Activated CD4-positive, alpha-beta T cell treated with anti-CD3 and anti-CD28 coated beads, Interleukin-2, amount 50 U/mL, for 16 hours (primary cell): ENCODE data around the gene MAP3K14.

Experiments
- DNase-seq: peaks from one replicate; pipeline ENCODE4 v3.0.0-alpha.2; 2020

MAP3K14 gene

GRCh38 chr17:45277216-45277849 lies 39.5 kb downstream of the MAP3K14 start:
- peak; percentile 91 for DNase-seq

GRCh38 chr17:45276031-45276430 lies 40.8 kb downstream of the MAP3K14 start:
- DNase-seq = no peak

DNA sequence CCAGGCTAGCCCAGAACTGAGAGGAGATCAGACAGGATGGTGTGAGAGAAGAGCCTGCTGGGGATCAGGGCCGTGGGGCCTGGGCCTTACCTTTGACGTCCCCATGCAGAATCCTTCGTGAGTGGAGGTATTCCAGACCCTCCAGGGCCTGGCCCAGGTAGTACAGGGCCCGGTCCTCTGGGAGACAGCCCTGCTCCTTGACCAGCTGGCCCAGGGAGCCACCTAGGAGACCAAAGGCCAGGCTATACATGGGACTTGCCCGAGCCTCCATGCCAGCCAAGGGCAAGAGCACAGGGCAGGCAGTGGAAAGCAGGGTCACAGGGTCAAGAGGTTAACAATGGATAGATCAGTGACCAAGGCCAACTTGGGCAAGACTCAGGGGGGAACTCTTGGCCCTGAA lies 42.8 kb downstream of the MAP3K14 start:
- DNase-seq = no peak

GRCh38 chr17:45273551-45273957 lies 43.3 kb downstream of the MAP3K14 start:
- no peak for DNase-seq

- DNase-seq = no peak
Observed at GRCh38 chr17:45271603-45272002, 45.2 kb downstream of the MAP3K14 start.

- DNase-seq = peak; percentile 39
Observed at GRCh38 chr17:45270828-45271418, 45.9 kb downstream of the MAP3K14 start.

GRCh38 chr17:45269912-45270311 lies 46.9 kb downstream of the MAP3K14 start:
- DNase-seq = no peak

GRCh38 chr17:45267436-45268055 lies 49.3 kb downstream of the MAP3K14 start:
- no peak for DNase-seq

- DNase-seq = no peak
Observed at GRCh38 chr17:45266372-45266926, 50.4 kb downstream of the MAP3K14 start.

- DNase-seq = no peak
Observed at GRCh38 chr17:45265821-45266220, 51.0 kb downstream of the MAP3K14 start.

DNA sequence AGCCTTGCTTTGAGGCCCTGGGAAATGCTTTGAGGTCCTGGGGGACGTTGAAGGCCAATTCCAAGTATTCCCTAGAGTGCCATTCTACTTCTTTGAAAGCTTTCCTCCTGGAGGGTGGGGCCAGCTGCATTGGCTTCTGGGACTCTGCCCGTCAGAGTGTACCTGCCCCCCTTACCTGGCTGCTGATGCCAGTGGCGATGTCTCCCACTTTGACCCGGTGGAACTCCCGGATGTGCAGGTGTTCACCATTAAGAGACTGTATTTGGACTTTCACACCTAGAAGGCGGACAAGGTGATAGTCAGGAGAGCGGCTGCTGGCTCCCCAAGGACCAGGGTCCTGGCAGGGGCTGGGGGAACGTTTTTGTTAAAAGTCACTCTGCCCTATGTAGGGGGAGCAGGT lies 51.8 kb downstream of the MAP3K14 start:
- DNase-seq = no peak

- DNase-seq = no peak
Observed at GRCh38 chr17:45264430-45264829, 52.4 kb downstream of the MAP3K14 start.

- DNase-seq = no peak
Observed at GRCh38 chr17:45263477-45263860, 53.4 kb downstream of the MAP3K14 start.

DNA sequence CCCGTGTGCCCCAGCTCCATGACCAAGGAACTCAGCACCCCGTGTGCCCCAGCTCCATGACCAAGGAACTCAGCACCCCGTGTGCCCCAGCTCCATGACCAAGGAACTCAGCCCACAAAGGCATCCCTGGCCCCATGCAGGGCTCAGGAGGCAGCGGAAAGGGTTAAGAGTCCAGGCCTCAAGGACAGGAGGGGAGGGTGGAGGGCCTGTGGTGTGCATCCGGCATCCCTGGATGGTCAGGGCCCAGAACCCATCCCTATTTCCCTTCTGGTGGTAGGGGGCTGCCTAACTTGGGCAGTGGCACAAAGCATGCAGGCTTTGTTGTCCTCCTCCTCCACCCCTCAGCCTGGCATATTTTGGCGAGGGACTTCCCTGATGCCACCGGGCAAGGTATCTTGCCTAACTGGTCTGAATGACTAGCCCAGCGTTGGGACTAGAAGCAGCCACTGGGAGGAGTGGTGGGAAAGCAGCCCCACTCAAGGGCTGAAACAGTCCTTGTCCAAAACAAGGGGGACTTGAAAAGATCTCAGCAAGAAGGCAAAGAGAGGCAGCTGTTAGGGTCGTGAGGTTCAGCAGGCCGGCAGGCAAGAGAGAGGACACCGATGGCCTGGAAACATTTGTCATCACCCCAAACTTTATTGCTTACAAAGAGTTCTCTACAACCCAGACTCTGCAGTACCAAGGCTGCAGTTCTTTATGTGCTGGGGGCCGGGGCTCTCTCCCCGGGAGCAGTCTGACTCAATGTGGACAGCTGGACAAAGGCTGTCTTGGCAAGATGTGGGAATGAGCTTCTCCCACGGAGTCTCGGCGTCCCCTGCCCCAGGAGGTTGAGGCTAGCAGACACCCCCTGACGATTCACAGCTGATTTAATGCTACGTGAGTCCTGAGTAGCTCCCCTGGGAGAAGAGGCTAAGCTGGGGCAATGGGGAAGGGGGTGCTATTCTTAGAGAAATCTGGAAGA lies 54.0 kb downstream of the MAP3K14 start:
- no peak for DNase-seq

DNA sequence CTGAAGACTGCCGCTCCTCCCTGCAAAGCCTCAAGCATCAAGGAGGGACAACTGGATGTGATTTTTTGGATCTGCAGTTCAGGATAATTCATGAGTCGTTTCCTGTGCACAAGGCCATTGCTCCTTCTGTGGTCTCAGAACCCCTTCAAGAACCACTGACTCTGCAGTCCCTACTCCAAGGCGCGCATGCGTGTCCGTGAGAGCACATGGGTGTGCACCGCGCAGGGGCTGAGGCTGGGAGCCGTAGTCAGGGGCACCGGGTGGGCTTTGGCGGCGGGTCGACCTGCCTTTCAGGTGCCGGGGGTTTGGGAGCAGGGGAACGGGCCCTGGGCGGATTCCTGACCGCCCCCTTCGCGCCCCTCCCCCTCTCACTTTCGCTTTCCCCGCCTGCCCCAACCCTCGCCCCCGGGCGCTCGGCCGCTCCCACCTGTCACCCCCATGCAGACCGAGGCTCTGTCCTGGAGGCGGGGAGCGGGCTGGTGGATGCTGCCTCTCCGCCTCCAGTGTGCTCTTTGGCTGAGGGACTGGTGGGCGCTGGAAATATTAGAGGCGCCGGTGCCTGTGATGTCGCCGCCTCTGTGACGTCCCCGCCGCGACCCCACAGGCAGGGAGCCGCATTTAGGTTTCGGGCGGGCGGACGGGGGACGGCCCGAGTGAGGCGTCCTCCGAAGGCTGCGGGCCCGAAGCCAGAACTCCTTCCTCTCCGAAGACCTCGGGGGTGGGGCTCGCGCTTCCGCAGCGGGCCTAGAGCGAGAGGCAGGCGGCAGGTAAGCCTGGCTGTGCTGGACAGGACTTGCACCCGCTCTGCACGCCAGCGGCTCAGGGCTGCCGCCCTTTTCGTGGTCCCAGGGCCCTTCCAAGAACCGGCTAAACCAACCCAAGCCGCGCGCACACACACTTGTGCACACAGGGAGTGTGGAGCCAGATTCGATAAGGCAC lies 55.0 kb downstream of the MAP3K14 start, which contains the start of gene SPATA32:
Gene SPATA32 (minus strand): TSS at position 518 of the 939 bp plus-strand sequence. CDS start 78 bp downstream, at position 440.
- DNase-seq = peak; percentile 62

- DNase-seq = no peak
Observed at GRCh38 chr17:45260204-45260783, 56.5 kb downstream of the MAP3K14 start.

DNA sequence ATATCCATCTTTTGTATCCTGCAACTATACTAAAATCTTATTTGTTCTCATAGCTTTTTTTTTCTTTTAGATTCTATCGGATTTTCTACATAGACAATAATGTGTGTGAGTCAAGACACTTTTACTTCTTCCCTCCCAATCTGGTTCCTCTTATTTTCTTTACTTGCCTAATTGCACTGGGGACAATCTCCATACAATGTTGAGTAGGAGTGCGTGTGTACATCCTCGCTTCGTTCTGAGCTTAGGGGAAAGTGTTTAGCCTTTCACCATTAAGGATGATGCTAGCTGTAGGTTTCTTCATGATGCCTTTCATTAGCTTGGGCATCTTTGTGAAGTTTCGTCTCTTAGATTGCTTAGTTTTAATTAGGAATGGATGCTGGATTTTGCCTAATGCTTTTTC lies 57.8 kb downstream of the MAP3K14 start:
- DNase-seq = no peak

DNA sequence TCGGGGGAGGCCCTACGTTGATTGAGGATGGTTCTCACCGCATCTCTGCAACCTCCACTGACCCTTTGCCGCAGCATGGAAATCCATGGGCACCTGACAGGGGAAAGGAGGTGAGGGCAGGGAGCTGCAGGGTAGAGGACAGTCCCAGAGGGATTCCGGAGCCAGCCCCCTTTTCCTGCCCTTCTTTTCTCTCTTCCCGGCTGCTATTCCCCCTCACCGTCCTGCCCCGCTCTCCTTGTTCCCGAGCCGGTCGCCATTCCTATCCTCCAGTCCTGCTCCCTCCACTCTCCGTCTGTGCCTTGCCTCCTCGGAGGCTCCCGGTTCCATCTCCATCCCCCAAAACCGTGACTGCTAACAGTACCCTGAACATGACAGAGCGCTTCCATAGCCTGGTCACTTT lies 59.7 kb downstream of the MAP3K14 start:
- DNase-seq = no peak

DNA sequence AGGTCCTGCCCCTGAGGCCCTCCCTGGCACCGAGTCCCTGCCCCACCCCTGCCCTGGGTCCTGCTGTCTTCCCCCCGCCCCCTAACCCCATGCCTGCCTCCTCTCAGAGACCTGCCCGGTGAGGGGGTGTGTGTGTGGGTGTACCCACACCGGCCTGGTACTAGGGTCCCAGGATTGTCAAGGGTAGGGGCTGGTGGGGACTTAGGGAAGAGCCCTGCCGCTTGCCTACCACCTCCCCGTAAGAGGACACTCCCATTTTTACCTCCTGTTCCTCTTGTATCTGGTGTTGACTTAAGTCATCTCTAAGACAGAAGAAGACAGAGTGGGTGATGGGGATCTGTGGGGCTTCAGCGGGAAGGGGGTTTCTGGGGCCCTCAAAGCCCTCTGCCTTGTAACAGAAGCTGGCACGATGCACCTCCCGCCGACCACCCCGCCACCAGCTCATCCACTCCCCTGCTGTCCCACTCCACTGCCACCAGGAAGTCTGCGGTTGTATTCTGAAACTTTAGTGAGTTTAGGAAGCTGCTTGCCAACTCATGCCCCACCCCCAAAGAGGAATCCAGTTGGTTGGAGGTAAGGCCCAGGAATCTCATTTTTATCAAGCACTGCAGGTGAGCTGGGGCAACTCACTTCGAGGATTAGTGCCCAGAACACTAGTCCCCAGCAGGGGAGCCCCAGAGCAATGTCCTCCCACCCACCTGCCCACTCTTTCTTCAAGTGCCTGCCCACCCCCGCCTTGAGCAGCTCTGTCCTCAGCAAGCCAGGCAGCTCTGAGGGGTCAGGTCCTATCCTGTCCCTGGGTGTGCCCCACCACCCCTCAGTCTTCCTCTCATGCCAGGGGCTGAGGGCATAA lies 60.5 kb downstream of the MAP3K14 start:
- no peak for DNase-seq

- DNase-seq = no peak
Observed at GRCh38 chr17:45255358-45255757, 61.5 kb downstream of the MAP3K14 start.
